Heart left ventricle (tissue), 16 donors: Measurements from ENCODE around the gene USP53. TPM values are rescaled to one million over a fixed set of nuclear protein-coding genes. Genes with fewer than 3 reads are reported as not detected.

ENCODE experiments used
- ATAC-seq, 4 donors: fragments of 200-7000 bp; cut with Tn5 transposase; one replicate each; pipeline ENCODE4 v1.9.1; 2020 to 2022; ENCODE audit warnings: moderate library complexity in 4 of 4, mild to moderate bottlenecking in 3 of 4, moderate number of reproducible peaks in 1 of 4
- DNase-seq, 5 donors: peaks; one replicate each; pipeline ENCODE4 v3.0.0-alpha.2; 2020
- H3K27ac ChIP-seq, 12 donors: fragments of 200-600 bp; sonication (generic) in 4 of 12; one replicate each; pipeline versions ENCODE4 v1.5.0 to v1.8.0; 2016 to 2022; ENCODE audit warnings: mild to moderate bottlenecking in 2 of 12
- H3K27me3 ChIP-seq, 9 donors: fragments of 200-600 bp; sonication (generic) in 2 of 9; one replicate each; pipeline versions ENCODE4 v1.5.1 to v1.8.0; 2016 to 2022; ENCODE audit warnings: mild to moderate bottlenecking in 3 of 9
- H3K36me3 ChIP-seq, 9 donors: fragments of 200-600 bp; sonication (generic) in 2 of 9; one replicate each; pipeline versions ENCODE4 v1.5.0 to v1.8.0; 2018 to 2022; ENCODE audit warnings: mild to moderate bottlenecking in 2 of 9
- H3K4me1 ChIP-seq, 12 donors: fragments of 200-600 bp; sonication (generic) in 4 of 12; one replicate each; pipeline versions ENCODE4 v1.5.0 to v1.8.0; 2016 to 2022; ENCODE audit warnings: mild to moderate bottlenecking in 3 of 12
- H3K4me3 ChIP-seq, 12 donors: fragments of 200-600 bp; sonication (generic) in 4 of 12; one replicate each; pipeline versions ENCODE4 v1.5.0 to v1.8.0; 2017 to 2022; ENCODE audit warnings: mild to moderate bottlenecking in 9 of 12, moderate library complexity in 4 of 12
- H3K9me3 ChIP-seq, 12 donors: fragments of 200-600 bp; sonication (generic) in 4 of 12; one replicate each; pipeline versions ENCODE4 v1.5.0 to v1.8.0; 2016 to 2022; ENCODE audit warnings: mild to moderate bottlenecking in 1 of 12
- CTCF ChIP-seq, 12 donors: fragments of 200-600 bp; sonication (generic) in 4 of 12; IDR thresholded peaks; one replicate each; pipeline versions ENCODE4 v1.5.0 to v1.8.0; 2018 to 2022; ENCODE audit warnings: antibody characterized with exemption in 12 of 12, mild to moderate bottlenecking in 5 of 12
- POLR2A ChIP-seq, 2 donors: fragments of 450-650 bp; IDR thresholded peaks; one replicate each; pipeline ENCODE4 v1.6.1; 2017; ENCODE audit warnings: antibody characterized with exemption in 2 of 2, mild to moderate bottlenecking in 2 of 2, moderate library complexity in 2 of 2
- WGBS, 4 donors: extraction: QIAGEN DNeasy Blood & Tissue Kit in 2 of 4; methylation state at CpG; one replicate each; pipeline versions ENCODE4 v1.1.5 to v1.1.7; 2013 to 2018; 5-methylcytosine and 5-hydroxymethylcytosine counted together
- intact Hi-C, 10 donors: fragments of 100-400 bp; cut with DNase I; formaldehyde crosslinking; loops; one replicate each; pipeline versions ENCODE4 v1.11.1 to v1.14.2; 2022
- polyA plus RNA-seq, 2 donors: library from polyadenylated mRNA; stranded (reverse); fragments of 200-250 nt; gene quantifications; one replicate each; pipeline ENCODE4 v1.2.3, GENCODE V29; 2013
- total RNA-seq, 9 donors: library from RNA; depleted of rRNA in 2 of 9; stranded (reverse); fragments of >200 nt in 2 of 9; fragmentation: NEBNext Ultra II Directional in 3 of 9; extraction: Animal tissue kit (Norgen Biotek cat#: 25700) in 3 of 9; gene quantifications; one replicate each; pipeline versions ENCODE4 v1.1.0 to v1.2.4, GENCODE V29; 2016 to 2023
- donor health status: ischemic (EF 13 %, LVEDD 7.1; RV severe dilation, severe dysfunction).
- donor health status: healthy with polysubstance abuse.
- donor health status: DM: no; HTN: yes; CAD: no.
- donor health status: DM: no; HTN: no; CAD: no.
- donor health status: ischemic (EF 25% LVEDD 6.9; RV normal size, moderate dysfunction).
- donor health status: ischemic (EF 25% LVEDD 5.7; RV mildly dilated, moderate dysfunction).
- donor health status: healthy.
- donor health status: DM: yes; HTN: yes; CAD: no.
- donor health status: ischemic (EF 35%, LVEDD 5.7; RV mildly dilated, moderate dysfunction).
- donor health status: nonischemic (EF 11% LVEDD 7.7; RV severe dilation, severe dysfunction).
- donor health status: DM: yes; HTN: yes; CAD: no.
- donor health status: PGD.
- donor health status: ischemic (EF 29% LVEDD 5.4; RV normal size, mild dysfunction).
- donor health status: nonischemic (EF 23%, LVEDD 6.1; RV moderate dilation, normal function).

Gene USP53
- total and polyA plus RNA-seq, 11 donors: 24.2 to 52.9 (median 43.7) TPM

- peak overlapping the region; percentile 40 to 86 (median 74) for H3K27ac ChIP-seq
- WGBS, 4 donors: 23 to 29% (median 26%) methylated on average over 1 of the region's 1 CpG
- no peaks in the 10 kb centered on the region for H3K9me3 ChIP-seq
- intact Hi-C loops: loop anchor here in 2 of 10 donors (5.0 kb wide), 2 partner anchors 164 to 224 kb away; no protein-coding TSS in a partner anchor
- H3K4me3 ChIP-seq: no peak overlapping the region
- peaks cover 0 to 47% (median 32%) of the 10 kb centered on the region in 12 donors for H3K4me1 ChIP-seq
- H3K36me3 ChIP-seq: no peaks in the 10 kb centered on the region
- DNase-seq (no peak), ATAC-seq (peak; percentile 31 to 50 (median 48))
- no peak for TF ChIP-seq POLR2A (IDR thresholded peaks at IDR 0.05)
- no peak for TF ChIP-seq CTCF (IDR thresholded peaks at IDR 0.05)
- no peaks in the 10 kb centered on the region for H3K27me3 ChIP-seq
Measured at GRCh38 chr4:119206178-119206577, 6.3 kb upstream of the USP53 start.

DNA sequence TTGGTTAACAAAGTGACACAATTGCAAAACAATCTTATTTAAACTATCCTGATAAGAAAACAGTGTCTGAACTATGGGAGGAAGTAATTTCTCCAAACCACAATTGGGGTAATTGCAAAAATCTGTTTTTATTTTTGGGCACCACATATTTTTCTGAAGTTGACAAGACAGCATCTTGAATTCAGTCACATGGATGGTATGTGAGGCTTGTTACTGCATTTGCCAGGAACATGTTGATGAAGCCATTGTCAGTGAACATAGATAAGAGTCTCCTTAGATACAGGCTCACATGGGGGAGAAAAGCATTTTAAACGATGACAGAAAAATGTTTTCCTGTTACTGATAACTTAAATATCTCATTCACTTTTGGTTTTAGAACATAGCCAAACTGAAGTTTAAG is 5.5 kb upstream of the USP53 start:
- ATAC-seq (peak in 3 of 4 donors; percentile 33 to 51 (median 38)), DNase-seq (no peak)
- no peak for TF ChIP-seq POLR2A (IDR thresholded peaks at IDR 0.05)
- no peak for TF ChIP-seq CTCF (IDR thresholded peaks at IDR 0.05)
- Histone ChIP-seq H3K4me1 (peaks cover 0 to 47% (median 35%) of the 10 kb centered on the region in 12 donors), H3K27ac (peak overlapping the region; percentile 40 to 86 (median 74)), H3K9me3 (no peaks in the 10 kb centered on the region), H3K4me3 (no peak overlapping the region), H3K36me3 (no peaks in the 10 kb centered on the region), H3K27me3 (no peaks in the 10 kb centered on the region)
- intact Hi-C loops: loop anchor here in 2 of 10 donors (5.0 kb wide), 2 partner anchors 165 to 225 kb away; no protein-coding TSS in a partner anchor
- 0 to 6% (median 2%) methylated on average over 1 of the region's 1 CpG for WGBS, 4 donors

GRCh38 chr4:119209077-119209476 is 3.4 kb upstream of the USP53 start:
- Histone ChIP-seq H3K36me3 (no peaks in the 10 kb centered on the region), H3K27ac (peak overlapping the region in 8 of 12 donors; percentile 2 to 86 (median 34)), H3K4me3 (no peak overlapping the region), H3K27me3 (no peaks in the 10 kb centered on the region), H3K4me1 (peaks cover 0 to 47% (median 33%) of the 10 kb centered on the region in 12 donors), H3K9me3 (no peaks in the 10 kb centered on the region)
- no peak for DNase-seq
- intact Hi-C loops: loop anchor here in 2 of 10 donors (5.0 kb wide), 2 partner anchors 167 to 227 kb away; no protein-coding TSS in a partner anchor
- peak in 1 of 4 donors; percentile 3 for ATAC-seq
- TF ChIP-seq CTCF (IDR thresholded peaks at IDR 0.05): no peak
- TF ChIP-seq POLR2A (IDR thresholded peaks at IDR 0.05): no peak

DNA sequence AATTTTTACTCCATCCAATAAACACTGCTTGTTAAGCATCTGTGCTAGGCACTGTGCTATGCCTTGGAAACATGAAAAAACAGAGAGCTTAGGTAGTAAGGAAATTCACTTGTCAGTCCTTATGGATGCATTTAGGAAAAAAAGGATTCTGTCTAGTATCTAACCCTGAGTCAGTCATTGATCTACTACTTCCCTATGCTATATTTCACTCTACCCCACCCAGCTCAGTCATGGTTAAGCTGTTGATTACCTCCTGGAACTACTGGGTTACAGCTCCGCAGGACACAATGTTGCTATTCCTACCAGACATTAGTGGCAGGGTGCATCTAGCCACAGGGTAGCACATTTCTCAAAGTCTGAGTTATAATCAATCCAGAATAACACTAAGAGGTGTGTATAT is 2.9 kb upstream of the USP53 start:
- Histone ChIP-seq H3K4me3 (no peak overlapping the region), H3K27me3 (no peaks in the 10 kb centered on the region), H3K27ac (peak overlapping the region in 5 of 12 donors; percentile 2 to 86 (median 50)), H3K36me3 (no peaks in the 10 kb centered on the region), H3K9me3 (no peaks in the 10 kb centered on the region), H3K4me1 (peaks cover 0 to 50% (median 30%) of the 10 kb centered on the region in 12 donors)
- ATAC-seq (no peak), DNase-seq (no peak)
- 92 to 99% (median 94%) methylated on average over 1 of the region's 1 CpG for WGBS, 4 donors
- TF ChIP-seq POLR2A (IDR thresholded peaks at IDR 0.05) (no peak), CTCF (IDR thresholded peaks at IDR 0.05) (no peak)
- intact Hi-C loops: loop anchor here in 2 of 10 donors (5.0 kb wide), 2 partner anchors 167 to 227 kb away; no protein-coding TSS in a partner anchor
